Natural killer cell treated with Interleukin-12 subunit alpha and Interleukin-12 subunit beta and Interleukin-15 and Interleukin-18, amount 100 ng/mL, for 72 hours (primary cell): Measurements from ENCODE around the gene BUD23. TPM values are rescaled to one million over a fixed set of nuclear protein-coding genes. Genes with fewer than 3 reads are reported as not detected.

ENCODE experiments used
- ATAC-seq, 2 donors: fragments of 150-1000 bp; cut with Tn5 transposase in 1 of 2; sonication (Bioruptor Pico), chemical (Tn5 transposase) in 1 of 2; 2 replicates each; pipeline ENCODE4 v1.10.0; 2021
- DNase-seq: peaks from one replicate; pipeline ENCODE4 v3.0.0; 2022; ENCODE audit warnings: low spot score
- H3K27ac Mint-ChIP-seq, 2 donors: 1 replicate in 1 of 2; 2 replicates in 1 of 2; pipeline ENCODE4 v1.8.0; 2022; ENCODE audit warnings: mixed read lengths in 2 of 2, mild to moderate bottlenecking in 1 of 2, moderate library complexity in 1 of 2
- H3K27me3 Mint-ChIP-seq, 2 donors: 1 replicate in 1 of 2; 2 replicates in 1 of 2; pipeline ENCODE4 v1.8.0; 2022; ENCODE audit warnings: mixed read lengths in 2 of 2
- H3K36me3 Mint-ChIP-seq: one replicate; pipeline ENCODE4 v1.8.0; 2022; ENCODE audit warnings: mixed read lengths
- H3K4me1 Mint-ChIP-seq, 2 donors: 1 replicate in 1 of 2; 2 replicates in 1 of 2; pipeline ENCODE4 v1.8.0; 2022; ENCODE audit warnings: low read depth in 2 of 2, mixed read lengths in 2 of 2, mild to moderate bottlenecking in 1 of 2
- H3K4me3 Mint-ChIP-seq: one replicate; pipeline ENCODE4 v1.8.0; 2022; ENCODE audit warnings: mixed read lengths
- H3K9me3 Mint-ChIP-seq: 2 replicates; pipeline ENCODE4 v1.8.0; 2022; ENCODE audit warnings: mixed read lengths
- total RNA-seq, 2 donors: library from RNA; stranded (reverse); gene quantifications; one replicate each; pipeline ENCODE4 v1.2.3, GENCODE V29; 2022

Gene BUD23
- total RNA-seq, result 10 to 100 TPM; 76.4 to 99.9 TPM

GRCh38 chr7:73683056-73683787 lies at the start of gene BUD23, which contains the start of gene DNAJC30:
Gene BUD23, plus strand, starts transcription at chr7:73683597. Its CDS starts 29 bp downstream, at chr7:73683626.
Gene DNAJC30, minus strand, starts transcription at chr7:73683453. Its CDS starts 30 bp downstream, at chr7:73683423.
- peak; percentile 93 for DNase-seq
- H3K4me3 Mint-ChIP-seq, result peak within 1 kb of the TSS; percentile 94
- peaks cover 24 to 33% of the 10 kb centered on the region in 2 donors for H3K4me1 Mint-ChIP-seq

GRCh38 chr7:73633844-73634243 lies 49.6 kb upstream of the BUD23 start:
- peaks cover 21 to 40% of the 10 kb centered on the region in 2 donors for H3K27me3 Mint-ChIP-seq
- no peak for ATAC-seq
- no peaks in the 10 kb centered on the region for H3K4me1 Mint-ChIP-seq
- H3K9me3 Mint-ChIP-seq, result no peaks in the 10 kb centered on the region
- H3K36me3 Mint-ChIP-seq, result no peaks in the 10 kb centered on the region
- H3K4me3 Mint-ChIP-seq, result no peak overlapping the region
- no peak overlapping the region for H3K27ac Mint-ChIP-seq
- DNase-seq, result peak; percentile 38

More at GRCh38 chr7:73683056-73683787, at the start of gene BUD23, which contains the start of gene DNAJC30:
- ATAC-seq, result peak; percentile 97 to 99
- Mint-ChIP-seq H3K9me3 (no peaks in the 10 kb centered on the region), H3K27ac (peak within 1 kb of the TSS; percentile 87 to 94), H3K36me3 (peaks cover 7% of the 10 kb centered on the region), H3K27me3 (no peaks in the 10 kb centered on the region)

- Mint-ChIP-seq H3K27ac (no peak overlapping the region), H3K4me1 (no peaks in the 10 kb centered on the region), H3K36me3 (no peaks in the 10 kb centered on the region), H3K9me3 (no peaks in the 10 kb centered on the region), H3K27me3 (peaks cover 20 to 36% of the 10 kb centered on the region in 2 donors), H3K4me3 (no peak overlapping the region)
- peak; percentile 10 for DNase-seq
- no peak for ATAC-seq
Observed at GRCh38 chr7:73635428-73636200, 47.8 kb upstream of the BUD23 start.

GRCh38 chr7:73638911-73639310 lies 44.5 kb upstream of the BUD23 start:
- Mint-ChIP-seq H3K9me3 (no peaks in the 10 kb centered on the region), H3K27ac (no peak overlapping the region), H3K4me3 (no peak overlapping the region), H3K36me3 (no peaks in the 10 kb centered on the region), H3K27me3 (peaks cover 12 to 22% of the 10 kb centered on the region in 2 donors), H3K4me1 (no peaks in the 10 kb centered on the region)
- DNase-seq, result peak; percentile 32
- ATAC-seq, result no peak

- DNase-seq (no peak), ATAC-seq (no peak)
- H3K36me3 Mint-ChIP-seq, result no peaks in the 10 kb centered on the region
- no peak overlapping the region for H3K27ac Mint-ChIP-seq
- H3K9me3 Mint-ChIP-seq, result no peaks in the 10 kb centered on the region
- H3K27me3 Mint-ChIP-seq, result peaks cover 18 to 22% of the 10 kb centered on the region in 2 donors
- H3K4me1 Mint-ChIP-seq, result no peaks in the 10 kb centered on the region
- no peak overlapping the region for H3K4me3 Mint-ChIP-seq
Observed at GRCh38 chr7:73642834-73643233, 40.6 kb upstream of the BUD23 start.

GRCh38 chr7:73644688-73645286 lies 38.6 kb upstream of the BUD23 start:
- Mint-ChIP-seq H3K9me3 (no peaks in the 10 kb centered on the region), H3K36me3 (no peaks in the 10 kb centered on the region), H3K27ac (no peak overlapping the region), H3K27me3 (peaks cover 32 to 42% of the 10 kb centered on the region in 2 donors), H3K4me3 (no peak overlapping the region), H3K4me1 (peaks cover 15% of the 10 kb centered on the region in 2 donors)
- no peak for ATAC-seq
- DNase-seq, result no peak

GRCh38 chr7:73645643-73646174 lies 37.7 kb upstream of the BUD23 start:
- no peaks in the 10 kb centered on the region for H3K36me3 Mint-ChIP-seq
- ATAC-seq, result no peak
- no peak for DNase-seq
- H3K4me1 Mint-ChIP-seq, result peaks cover 15% of the 10 kb centered on the region in 2 donors
- H3K27ac Mint-ChIP-seq, result no peak overlapping the region
- H3K27me3 Mint-ChIP-seq, result peaks cover 35 to 47% of the 10 kb centered on the region in 2 donors
- H3K9me3 Mint-ChIP-seq, result no peaks in the 10 kb centered on the region
- no peak overlapping the region for H3K4me3 Mint-ChIP-seq

GRCh38 chr7:73646785-73647724 lies 36.3 kb upstream of the BUD23 start:
- Mint-ChIP-seq H3K4me3 (no peak overlapping the region), H3K36me3 (no peaks in the 10 kb centered on the region), H3K9me3 (no peaks in the 10 kb centered on the region), H3K4me1 (peaks cover 15% of the 10 kb centered on the region in 2 donors), H3K27ac (no peak overlapping the region), H3K27me3 (peaks cover 37 to 51% of the 10 kb centered on the region in 2 donors)
- peak; percentile 13 for DNase-seq
- ATAC-seq, result no peak

GRCh38 chr7:73647725-73648592 lies 35.4 kb upstream of the BUD23 start:
- peak; percentile 46 to 51 for ATAC-seq
- Mint-ChIP-seq H3K4me1 (peaks cover 15% of the 10 kb centered on the region in 2 donors), H3K27me3 (peaks cover 42 to 55% of the 10 kb centered on the region in 2 donors), H3K36me3 (no peaks in the 10 kb centered on the region), H3K9me3 (no peaks in the 10 kb centered on the region), H3K27ac (no peak overlapping the region), H3K4me3 (peak overlapping the region; percentile 81)
- DNase-seq, result peak; percentile 62

GRCh38 chr7:73648593-73649332 lies 34.6 kb upstream of the BUD23 start:
- H3K9me3 Mint-ChIP-seq, result no peaks in the 10 kb centered on the region
- H3K27ac Mint-ChIP-seq, result no peak overlapping the region
- no peak for ATAC-seq
- H3K4me3 Mint-ChIP-seq, result peak overlapping the region; percentile 81
- no peaks in the 10 kb centered on the region for H3K36me3 Mint-ChIP-seq
- H3K27me3 Mint-ChIP-seq, result peaks cover 42 to 56% of the 10 kb centered on the region in 2 donors
- no peak for DNase-seq
- H3K4me1 Mint-ChIP-seq, result peaks cover 15% of the 10 kb centered on the region in 2 donors

GRCh38 chr7:73649576-73649975 lies 33.8 kb upstream of the BUD23 start:
- Mint-ChIP-seq H3K27ac (no peak overlapping the region), H3K4me1 (peaks cover 15% of the 10 kb centered on the region in 2 donors), H3K4me3 (no peak overlapping the region), H3K36me3 (no peaks in the 10 kb centered on the region), H3K9me3 (no peaks in the 10 kb centered on the region), H3K27me3 (peaks cover 42 to 56% of the 10 kb centered on the region in 2 donors)
- ATAC-seq (no peak), DNase-seq (peak; percentile 6)
